ELR (cell line): ENCODE results near the gene CHIC2.
A peak's percentile ranks its signal among the peaks of the same experiment; 100 is the strongest.

Experiments used
- DNase-seq: peaks from one replicate; pipeline ENCODE4 v3.0.0-alpha.2; 2015; ENCODE audit warnings: low read depth

Gene CHIC2

GRCh38 chr4:54005475-54005874 lies 58.9 kb downstream of the CHIC2 start:
- peak; percentile 32 for DNase-seq

- DNase-seq: no peak
These were observed 59.9 kb downstream of the CHIC2 start for GRCh38 chr4:54004463-54004862.

GRCh38 chr4:54001668-54002365 lies 62.6 kb downstream of the CHIC2 start:
- no peak for DNase-seq

DNA sequence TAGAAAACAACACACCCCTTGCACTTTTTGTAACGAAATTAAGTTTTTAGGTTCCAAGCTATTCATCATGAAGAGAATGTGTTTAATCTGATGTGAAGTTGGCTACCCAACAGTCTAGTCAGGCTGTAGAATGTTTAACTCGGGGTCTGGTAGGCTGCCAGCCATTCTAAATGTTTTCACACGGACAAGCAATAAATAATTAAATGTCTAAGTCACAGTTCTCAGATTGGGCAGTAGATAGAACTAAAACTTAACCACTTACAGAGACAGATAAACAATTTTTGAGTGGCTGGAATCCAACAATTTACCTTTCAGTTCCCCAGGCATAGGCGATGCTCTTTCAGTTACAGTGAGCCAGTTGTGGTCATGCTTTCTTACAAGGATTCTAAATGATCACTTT lies 66.5 kb downstream of the CHIC2 start:
- no peak for DNase-seq

- DNase-seq: no peak
These were observed 69.9 kb downstream of the CHIC2 start for GRCh38 chr4:53994382-53995102.

- no peak for DNase-seq
These were observed 71.6 kb downstream of the CHIC2 start for GRCh38 chr4:53992785-53993184.

- DNase-seq: no peak
These were observed 72.6 kb downstream of the CHIC2 start for GRCh38 chr4:53991821-53992220.

- DNase-seq: no peak
These were observed 73.8 kb downstream of the CHIC2 start for GRCh38 chr4:53990641-53991040.

- peak; percentile 79 for DNase-seq
These were observed 76.6 kb downstream of the CHIC2 start for GRCh38 chr4:53987761-53988171.

DNA sequence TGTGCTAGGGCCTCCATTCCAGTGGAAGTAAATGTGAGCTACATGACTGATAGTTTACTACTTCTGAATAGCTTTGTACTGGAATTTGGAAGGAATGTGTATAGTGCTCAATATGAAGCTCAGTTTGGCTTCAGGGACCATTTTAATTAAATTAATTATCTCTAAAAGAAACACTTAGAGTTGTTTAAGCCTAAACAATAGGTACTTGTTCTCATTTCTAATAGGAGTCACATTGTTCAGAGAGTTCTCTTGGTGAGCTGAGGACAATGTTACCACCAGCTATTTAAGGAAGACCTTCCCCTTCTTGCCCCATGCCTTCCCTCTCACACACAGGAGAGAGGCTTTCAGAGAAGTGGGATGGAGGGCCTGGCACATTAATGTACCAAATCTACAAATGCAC lies 78.3 kb downstream of the CHIC2 start:
- DNase-seq: no peak

- no peak for DNase-seq
These were observed 82.8 kb downstream of the CHIC2 start for GRCh38 chr4:53981567-53981966.

DNA sequence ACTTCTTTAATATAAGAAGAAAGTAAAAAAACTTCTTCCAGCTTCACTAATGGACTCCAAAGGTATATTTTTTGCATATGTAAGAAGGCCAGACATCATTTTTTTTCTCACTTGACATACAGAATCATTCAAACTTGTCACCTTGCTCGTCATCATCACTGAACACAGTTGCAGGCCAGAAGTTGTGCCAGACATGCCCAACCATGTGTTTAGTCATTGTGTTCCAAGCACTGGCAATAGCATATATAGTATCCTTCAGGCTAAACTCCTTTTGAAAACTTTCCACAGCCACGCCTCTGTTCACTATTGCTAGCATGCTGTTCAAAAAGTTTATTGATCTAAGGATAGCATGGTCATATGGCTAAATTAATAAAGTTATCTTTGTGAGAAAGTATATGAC lies 83.3 kb downstream of the CHIC2 start:
- DNase-seq: no peak

GRCh38 chr4:53974561-53974960 lies 89.8 kb downstream of the CHIC2 start:
- no peak for DNase-seq

GRCh38 chr4:53967986-53968385 lies 96.4 kb downstream of the CHIC2 start:
- no peak for DNase-seq

DNA sequence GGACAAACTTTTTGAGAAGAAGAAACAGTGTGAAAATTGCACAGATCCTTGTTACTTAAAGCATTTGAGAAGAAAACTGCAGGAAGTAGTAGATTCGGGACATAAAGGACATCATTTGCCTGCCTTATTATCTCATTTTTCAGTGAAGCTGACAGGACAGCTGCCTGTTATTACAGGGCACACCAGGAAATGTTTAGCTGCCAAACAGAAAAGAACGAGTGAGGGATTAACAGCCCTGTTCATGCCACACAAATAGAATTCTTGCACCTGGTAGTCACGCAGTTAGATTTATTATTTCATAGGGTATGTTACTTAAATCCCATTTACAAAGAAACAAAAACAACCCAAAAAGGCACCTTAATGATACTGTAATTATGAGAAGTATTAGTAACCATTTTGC lies 100.6 kb downstream of the CHIC2 start:
- no peak for DNase-seq

DNA sequence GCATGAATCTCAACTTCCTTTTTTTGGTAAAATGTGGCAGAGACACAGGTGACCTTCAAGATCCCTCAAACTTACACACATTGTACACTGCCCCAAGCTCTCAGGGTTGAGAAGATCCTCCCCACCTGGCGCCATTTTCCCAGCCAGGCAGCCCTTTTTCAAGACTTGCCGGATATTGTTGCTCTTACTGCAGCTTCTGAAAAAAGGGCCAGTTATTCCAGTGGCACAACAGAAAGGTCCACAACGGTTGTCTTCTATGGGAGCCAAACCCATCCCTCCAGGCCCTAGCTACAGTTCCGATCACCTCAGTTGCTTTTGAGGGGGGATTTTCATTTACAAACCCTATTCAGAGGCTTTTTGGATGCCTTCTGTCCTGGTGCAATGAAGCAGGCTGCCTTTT lies 101.1 kb downstream of the CHIC2 start:
- no peak for DNase-seq

DNA sequence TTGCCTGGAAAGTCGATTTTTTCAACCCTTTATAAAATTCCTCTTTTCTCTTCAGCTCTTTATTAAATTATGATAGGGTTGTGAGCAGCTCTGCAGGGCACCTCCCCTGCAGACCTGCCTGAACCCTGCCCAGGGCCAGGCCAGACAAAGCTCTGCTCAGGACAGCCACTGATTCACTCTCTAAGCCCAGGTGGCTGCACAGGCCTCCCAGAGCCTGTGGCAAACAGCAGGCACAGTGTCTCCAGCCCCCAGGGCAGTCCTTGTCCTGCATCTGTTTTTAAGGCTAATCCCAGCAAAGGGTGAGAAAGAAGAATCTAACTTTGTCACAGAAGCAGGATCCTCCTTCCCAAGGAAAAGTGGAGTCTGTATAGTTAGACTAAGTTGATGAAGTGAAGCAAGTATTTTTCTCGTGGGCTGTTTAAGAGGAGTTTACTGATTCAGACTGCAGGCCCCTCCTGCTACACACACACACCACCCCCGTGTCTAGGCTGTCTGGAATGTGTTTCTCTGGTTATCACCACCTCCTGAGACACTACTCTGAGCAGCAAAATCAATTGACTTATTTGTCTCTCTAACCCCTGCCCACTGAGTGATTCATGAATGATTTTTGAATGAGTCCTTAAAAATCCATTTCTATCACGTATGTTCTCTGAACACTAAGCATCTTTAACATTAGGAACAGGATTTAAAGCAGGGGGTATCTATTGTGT lies 101.7 kb downstream of the CHIC2 start:
- peak; percentile 86 for DNase-seq

GRCh38 chr4:53961351-53961750 lies 103.1 kb downstream of the CHIC2 start:
- DNase-seq: no peak

DNA sequence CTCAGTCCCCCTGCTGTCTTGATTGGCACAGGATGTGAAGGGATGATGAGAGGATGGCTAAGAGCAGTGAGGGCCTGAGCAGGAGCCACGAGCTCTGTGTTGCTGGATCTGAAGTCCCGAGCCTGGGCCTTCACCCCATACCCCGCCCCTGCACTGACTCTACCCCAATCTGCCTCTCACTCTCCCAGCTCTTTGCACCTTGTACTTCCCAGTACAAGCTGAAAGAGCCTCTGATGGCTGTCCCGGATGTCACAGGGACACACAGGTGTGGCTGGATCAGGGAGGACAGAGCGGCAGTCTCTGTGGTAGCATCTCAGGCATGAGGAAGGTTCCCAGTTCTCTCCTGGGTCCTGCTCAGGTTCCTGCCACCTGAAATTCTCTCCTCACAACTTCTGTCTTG lies 103.6 kb downstream of the CHIC2 start:
- DNase-seq: no peak
